A549 treated with Mapracorat at 1 μM for 4 hours (cell line): ENCODE results near the gene POTEF. TPM values are rescaled to one million over a fixed set of nuclear protein-coding genes. Genes with fewer than 3 reads are reported as not detected.

Source experiments
- total RNA-seq: library from RNA; stranded (reverse); fragments of 200-300 nt; extraction: Qiagen RNA extraction; gene quantifications from 5 replicates; pipeline ENCODE4 v1.2.3, GENCODE V29; 2022

The POTEF gene
- not detected in 5 replicates for total RNA-seq

GRCh38 chr2:130129120-130129829 is at the start of gene POTEF:
Gene POTEF, minus strand, starts transcription at chr2:130129222. Its CDS starts 8,707 bp downstream, at chr2:130120515.

DNA sequence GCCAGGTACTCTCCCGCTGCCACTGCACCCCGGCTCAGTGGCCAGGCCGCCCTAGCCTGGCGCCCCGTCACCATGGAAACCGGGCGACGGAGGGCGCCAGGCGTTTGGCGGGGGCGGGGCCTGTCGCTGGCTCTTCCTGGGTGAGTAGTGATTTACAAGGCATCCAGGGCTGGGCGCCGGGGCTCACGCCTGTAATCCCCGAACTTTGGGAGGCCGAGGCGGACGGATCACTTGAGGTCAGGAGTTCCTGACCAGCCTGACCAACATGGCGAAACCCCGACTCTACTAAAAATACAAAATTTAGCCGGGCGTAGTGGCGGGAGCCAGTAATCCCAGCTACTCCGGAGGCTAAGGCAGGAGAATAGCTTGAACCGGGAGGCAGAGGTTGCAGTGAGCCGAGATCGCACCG is 16.0 kb upstream of the POTEF start, which contains the start of gene CCDC74B:
Gene CCDC74B (minus strand): TSS at position 107 of the 409 bp plus-strand sequence. CDS start 116 bp downstream, outside the sequence.

Other genes starting within 250 kb of the POTEF start
- gene RAB6C, start 149.6 kb downstream of the POTEF start, total RNA-seq: not detected in 5 replicates
- gene CCDC74B, start 15.9 kb upstream of the POTEF start, total RNA-seq: 5.7 to 7.3 TPM (median 6.1 TPM) in 5 replicates
- 64.7 to 81.5 TPM (median 79.4 TPM) in 5 replicates for gene SMPD4, start 52.4 kb upstream of the POTEF start, total RNA-seq
- gene MZT2B, start 53.0 kb upstream of the POTEF start, total RNA-seq: 245 to 472 TPM (median 439 TPM) in 5 replicates
- 2.4 to 3.8 TPM (median 3.3 TPM) in 5 replicates for gene TUBA3E, start 69.2 kb upstream of the POTEF start, total RNA-seq
- gene IMP4, start 213.7 kb upstream of the POTEF start, total RNA-seq: 143 to 180 TPM (median 159 TPM) in 5 replicates
- 26.2 to 31.3 TPM (median 29.4 TPM) in 5 replicates for gene PTPN18, start 226.8 kb upstream of the POTEF start, total RNA-seq